ENCODE results near the gene RPTN. TPM values are rescaled to one million over a fixed set of nuclear protein-coding genes. Genes with fewer than 3 reads are reported as not detected.

The RPTN gene
- total RNA-seq, 1 experiment from 2014 or later: not detected

- no TSS peak for BruUV-seq (replicated peaks)
- H3K9me3 ChIP-seq (ENCODE audit: insufficient read depth, low read depth): no peaks in the 10 kb centered on the region
- peaks cover 53% of the 10 kb centered on the region for H3F3A ChIP-seq (ENCODE audit: insufficient read depth, low read depth)
- no peaks in the 10 kb centered on the region for H3K36me3 ChIP-seq (ENCODE audit: low read depth)
- no peaks in the 10 kb centered on the region for H3K9me2 ChIP-seq (ENCODE audit: insufficient read depth)
- H3K27ac ChIP-seq: peak overlapping the region; percentile 73
- ChIA-PET CTCF (interaction anchor here (0.7 kb wide), 1 partner anchor 19 kb away, joined by 4 read pairs; no protein-coding TSS in a partner anchor), POLR2A (ENCODE audit: unreplicated experiment) (no interaction called here)
- H3K79me2 ChIP-seq (ENCODE audit: low read depth): no peaks in the 10 kb centered on the region
- H4K20me1 ChIP-seq (ENCODE audit: insufficient read depth): no peaks in the 10 kb centered on the region
- no peak for DNase-seq
- no peak overlapping the region for H2AFZ ChIP-seq
- H3K4me3 ChIP-seq: no peak overlapping the region
- TF ChIP-seq EZH2 (IDR thresholded peaks at IDR 0.05; ENCODE audit: low read depth) (no peak), CTCF (conservative IDR thresholded peaks at IDR 0.05) (no peak)
- intact Hi-C loops (cut with micrococcal nuclease; ENCODE audit: unreplicated experiment): loop anchor here (5.0 kb wide), 1 partner anchor 220 kb away; no protein-coding TSS in a partner anchor
- peak overlapping the region; percentile 36 for H3K4me2 ChIP-seq
- H3K4me1 ChIP-seq (replicated peaks; ENCODE audit: insufficient read depth): peaks cover 77% of the 10 kb centered on the region
- H3K27me3 ChIP-seq (ENCODE audit: insufficient read depth, low read depth): no peaks in the 10 kb centered on the region
Observed at GRCh38 chr1:152166966-152167365, 7.9 kb upstream of the RPTN start.

- Histone ChIP-seq H3F3A (ENCODE audit: insufficient read depth, low read depth) (peaks cover 53% of the 10 kb centered on the region), H3K27ac (peak overlapping the region; percentile 81), H3K79me2 (ENCODE audit: low read depth) (no peaks in the 10 kb centered on the region), H3K27me3 (ENCODE audit: insufficient read depth, low read depth) (no peaks in the 10 kb centered on the region), H3K9me3 (ENCODE audit: insufficient read depth, low read depth) (no peaks in the 10 kb centered on the region), H3K4me2 (peak overlapping the region; percentile 17), H3K4me1 (replicated peaks; ENCODE audit: insufficient read depth) (peaks cover 80% of the 10 kb centered on the region), H3K9me2 (ENCODE audit: insufficient read depth) (no peaks in the 10 kb centered on the region), H4K20me1 (ENCODE audit: insufficient read depth) (no peaks in the 10 kb centered on the region), H3K4me3 (no peak overlapping the region), H3K36me3 (ENCODE audit: low read depth) (no peaks in the 10 kb centered on the region), H2AFZ (no peak overlapping the region)
- intact Hi-C loops (cut with micrococcal nuclease; ENCODE audit: unreplicated experiment): loop anchor here (5.0 kb wide), 1 partner anchor 218 kb away; no protein-coding TSS in a partner anchor
- CTCF ChIA-PET: interaction anchor here (0.6 to 0.9 kb wide), 2 partner anchors 21 to 169 kb away, joined by 3 to 7 read pairs; no protein-coding TSS in a partner anchor
- TF ChIP-seq EZH2 (IDR thresholded peaks at IDR 0.05; ENCODE audit: low read depth): no peak
- no peak for TF ChIP-seq CTCF (conservative IDR thresholded peaks at IDR 0.05)
- BruUV-seq (replicated peaks): TSS peak; percentile 65
- DNase-seq: no peak
- POLR2A ChIA-PET (ENCODE audit: unreplicated experiment): interaction anchor here (0.5 to 0.7 kb wide), 2 partner anchors 171 to 177 kb away, joined by 3 read pairs; no protein-coding TSS in a partner anchor
Observed at GRCh38 chr1:152165286-152166077, 6.5 kb upstream of the RPTN start.

- no TSS peak for BruUV-seq (replicated peaks)
- Histone ChIP-seq H3K27me3 (ENCODE audit: insufficient read depth, low read depth) (no peaks in the 10 kb centered on the region), H3K4me2 (peak overlapping the region; percentile 17), H3K9me2 (ENCODE audit: insufficient read depth) (no peaks in the 10 kb centered on the region), H2AFZ (no peak overlapping the region), H3K4me3 (no peak overlapping the region), H3F3A (ENCODE audit: insufficient read depth, low read depth) (peaks cover 53% of the 10 kb centered on the region), H3K4me1 (replicated peaks; ENCODE audit: insufficient read depth) (peaks cover 75% of the 10 kb centered on the region), H3K36me3 (ENCODE audit: low read depth) (no peaks in the 10 kb centered on the region), H3K9me3 (ENCODE audit: insufficient read depth, low read depth) (no peaks in the 10 kb centered on the region), H3K79me2 (ENCODE audit: low read depth) (no peaks in the 10 kb centered on the region), H4K20me1 (ENCODE audit: insufficient read depth) (no peaks in the 10 kb centered on the region), H3K27ac (peak overlapping the region; percentile 81)
- POLR2A ChIA-PET (ENCODE audit: unreplicated experiment): interaction anchor here (0.5 to 0.7 kb wide), 2 partner anchors 170 to 176 kb away, joined by 3 read pairs; no protein-coding TSS in a partner anchor
- DNase-seq: peak; percentile 77 to 96
- TF ChIP-seq CTCF (conservative IDR thresholded peaks at IDR 0.05) (no peak), EZH2 (IDR thresholded peaks at IDR 0.05; ENCODE audit: low read depth) (no peak)
- CTCF ChIA-PET: interaction anchor here (0.6 to 0.9 kb wide), 2 partner anchors 22 to 127 kb away, joined by 3 read pairs; no protein-coding TSS in a partner anchor
- intact Hi-C loops (cut with micrococcal nuclease; ENCODE audit: unreplicated experiment): loop anchor here (5.0 kb wide), 2 partner anchors 172 to 217 kb away; partner anchors contain the start of gene S100A10
Observed at GRCh38 chr1:152164517-152165136, 5.6 kb upstream of the RPTN start.

Data from PC-9 (cell line).